ENCODE data around the gene NTN4.
A peak's percentile ranks its signal among the peaks of the same experiment; 100 is the strongest.
"Not testable (repeated sequence)": the region's sequence is repeated elsewhere in the genome, so short reads cannot be mapped to it uniquely, and the experiment has no call there.

Gene NTN4

GRCh38 chr12:95790033-95790916 is at the start of gene NTN4:
Gene NTN4 (minus strand): TSS chr12:95790764. CDS start chr12:95790309, 455 bp downstream.
- Mint-ChIP-seq H3K4me1 (ENCODE audit: low read depth) (peaks cover 15% of the 10 kb centered on the region), H3K4me3 (peak within 1 kb of the TSS; percentile 75), H3K9me3 (no peaks in the 10 kb centered on the region), H3K36me3 (ENCODE audit: low read depth) (no peaks in the 10 kb centered on the region), H3K27me3 (peaks cover 81% of the 10 kb centered on the region), H3K27ac (no peak within 1 kb of the TSS)

- Mint-ChIP-seq H3K4me3 (no peak overlapping the region), H3K4me1 (ENCODE audit: low read depth) (peaks cover 6% of the 10 kb centered on the region), H3K36me3 (ENCODE audit: low read depth) (no peaks in the 10 kb centered on the region), H3K27me3 (peaks cover 27% of the 10 kb centered on the region), H3K27ac (no peak overlapping the region), H3K9me3 (no peaks in the 10 kb centered on the region)
Measured at GRCh38 chr12:95838125-95838524, 47.6 kb upstream of the NTN4 start.

- H3K9me3 Mint-ChIP-seq = no peaks in the 10 kb centered on the region
- no peak overlapping the region for H3K27ac Mint-ChIP-seq
- peaks cover 24% of the 10 kb centered on the region for H3K27me3 Mint-ChIP-seq
- no peaks in the 10 kb centered on the region for H3K36me3 Mint-ChIP-seq (ENCODE audit: low read depth)
- peaks cover 6% of the 10 kb centered on the region for H3K4me1 Mint-ChIP-seq (ENCODE audit: low read depth)
- H3K4me3 Mint-ChIP-seq = no peak overlapping the region
Measured at GRCh38 chr12:95837240-95838038, 46.9 kb upstream of the NTN4 start.

GRCh38 chr12:95836630-95837239 is 46.2 kb upstream of the NTN4 start:
- Mint-ChIP-seq H3K27me3 (peaks cover 29% of the 10 kb centered on the region), H3K36me3 (ENCODE audit: low read depth) (no peaks in the 10 kb centered on the region), H3K27ac (no peak overlapping the region), H3K4me3 (no peak overlapping the region), H3K4me1 (ENCODE audit: low read depth) (peaks cover 6% of the 10 kb centered on the region), H3K9me3 (no peaks in the 10 kb centered on the region)

- Mint-ChIP-seq H3K4me3 (no peak overlapping the region), H3K9me3 (no peaks in the 10 kb centered on the region), H3K4me1 (ENCODE audit: low read depth) (peaks cover 6% of the 10 kb centered on the region), H3K36me3 (ENCODE audit: low read depth) (no peaks in the 10 kb centered on the region), H3K27me3 (peaks cover 29% of the 10 kb centered on the region), H3K27ac (no peak overlapping the region)
Measured at GRCh38 chr12:95836185-95836609, 45.6 kb upstream of the NTN4 start.

GRCh38 chr12:95834572-95834971 is 44.0 kb upstream of the NTN4 start:
- H3K9me3 Mint-ChIP-seq = no peaks in the 10 kb centered on the region
- H3K4me1 Mint-ChIP-seq (ENCODE audit: low read depth) = peaks cover 6% of the 10 kb centered on the region
- H3K27ac Mint-ChIP-seq = no peak overlapping the region
- H3K4me3 Mint-ChIP-seq = no peak overlapping the region
- H3K36me3 Mint-ChIP-seq (ENCODE audit: low read depth) = no peaks in the 10 kb centered on the region
- H3K27me3 Mint-ChIP-seq = peaks cover 41% of the 10 kb centered on the region

- peaks cover 43% of the 10 kb centered on the region for H3K27me3 Mint-ChIP-seq
- no peak overlapping the region for H3K4me3 Mint-ChIP-seq
- H3K4me1 Mint-ChIP-seq (ENCODE audit: low read depth) = no peaks in the 10 kb centered on the region
- H3K36me3 Mint-ChIP-seq (ENCODE audit: low read depth) = no peaks in the 10 kb centered on the region
- no peaks in the 10 kb centered on the region for H3K9me3 Mint-ChIP-seq
- H3K27ac Mint-ChIP-seq = no peak overlapping the region
Measured at GRCh38 chr12:95830335-95831089, 39.9 kb upstream of the NTN4 start.

GRCh38 chr12:95829395-95829794 is 38.8 kb upstream of the NTN4 start:
- Mint-ChIP-seq H3K9me3 (no peaks in the 10 kb centered on the region), H3K27me3 (peaks cover 40% of the 10 kb centered on the region), H3K27ac (no peak overlapping the region), H3K4me1 (ENCODE audit: low read depth) (no peaks in the 10 kb centered on the region), H3K36me3 (ENCODE audit: low read depth) (no peaks in the 10 kb centered on the region), H3K4me3 (no peak overlapping the region)

GRCh38 chr12:95820096-95820703 is 29.6 kb upstream of the NTN4 start:
- Mint-ChIP-seq H3K27ac (no peak overlapping the region), H3K27me3 (peaks cover 23% of the 10 kb centered on the region), H3K36me3 (ENCODE audit: low read depth) (no peaks in the 10 kb centered on the region), H3K4me1 (ENCODE audit: low read depth) (no peaks in the 10 kb centered on the region), H3K4me3 (no peak overlapping the region), H3K9me3 (no peaks in the 10 kb centered on the region)

GRCh38 chr12:95815632-95816212 is 25.2 kb upstream of the NTN4 start:
- Mint-ChIP-seq H3K27me3 (peaks cover 11% of the 10 kb centered on the region), H3K4me3 (no peak overlapping the region), H3K4me1 (ENCODE audit: low read depth) (no peaks in the 10 kb centered on the region), H3K9me3 (no peaks in the 10 kb centered on the region), H3K27ac (no peak overlapping the region), H3K36me3 (ENCODE audit: low read depth) (no peaks in the 10 kb centered on the region)

- H3K27ac Mint-ChIP-seq = not testable (repeated sequence)
Measured at GRCh38 chr12:95812155-95812554, 21.6 kb upstream of the NTN4 start.

GRCh38 chr12:95810411-95810810 is 19.8 kb upstream of the NTN4 start:
- no peaks in the 10 kb centered on the region for H3K36me3 Mint-ChIP-seq (ENCODE audit: low read depth)
- H3K27ac Mint-ChIP-seq = no peak overlapping the region

More at GRCh38 chr12:95812155-95812554, 21.6 kb upstream of the NTN4 start:
- not testable (repeated sequence) for H3K27me3 Mint-ChIP-seq; H3K4me3 Mint-ChIP-seq; H3K36me3 Mint-ChIP-seq (ENCODE audit: low read depth); H3K9me3 Mint-ChIP-seq; H3K4me1 Mint-ChIP-seq (ENCODE audit: low read depth)

GRCh38 chr12:95809000-95809680 is 18.6 kb upstream of the NTN4 start:
- Mint-ChIP-seq H3K4me3 (no peak overlapping the region), H3K27ac (no peak overlapping the region), H3K4me1 (ENCODE audit: low read depth) (no peaks in the 10 kb centered on the region), H3K27me3 (peaks cover 24% of the 10 kb centered on the region), H3K36me3 (ENCODE audit: low read depth) (no peaks in the 10 kb centered on the region), H3K9me3 (peaks cover 5% of the 10 kb centered on the region)

More at GRCh38 chr12:95810411-95810810, 19.8 kb upstream of the NTN4 start:
- Mint-ChIP-seq H3K9me3 (peaks cover 5% of the 10 kb centered on the region), H3K4me1 (ENCODE audit: low read depth) (no peaks in the 10 kb centered on the region), H3K4me3 (no peak overlapping the region), H3K27me3 (peaks cover 15% of the 10 kb centered on the region)
